ENCODE data around the gene KRTAP1-5. TPM values are rescaled to one million over a fixed set of nuclear protein-coding genes. Genes with fewer than 3 reads are reported as not detected.
"Not testable (repeated sequence)": the region's sequence is repeated elsewhere in the genome, so short reads cannot be mapped to it uniquely, and the experiment has no call there.

KRTAP1-5 gene
- total RNA-seq, 2 donors from 2014 or later, result not detected

- intact Hi-C loops (cut with DNase I), result no loop called here
- Histone ChIP-seq H3K27ac (no peak overlapping the region), H3K4me3 (no peak overlapping the region), H3K4me1 (no peaks in the 10 kb centered on the region), H3K9ac (ENCODE audit: low read depth in 2 of 2, low read length in 2 of 2) (no peak overlapping the region), H3K27me3 (no peaks in the 10 kb centered on the region), H3K9me3 (no peaks in the 10 kb centered on the region), H3K36me3 (no peaks in the 10 kb centered on the region)
- TF ChIP-seq CTCF (IDR thresholded peaks at IDR 0.05), result no peak
- no peak for DNase-seq
These were observed 25.6 kb upstream of the KRTAP1-5 start for GRCh38 chr17:41052566-41052965.

- intact Hi-C loops (cut with DNase I), result no loop called here
These were observed 22.1 kb upstream of the KRTAP1-5 start for GRCh38 chr17:41049110-41049509.

GRCh38 chr17:41048441-41048840 lies 21.4 kb upstream of the KRTAP1-5 start:
- intact Hi-C loops (cut with DNase I), result no loop called here
- no peak for TF ChIP-seq CTCF (IDR thresholded peaks at IDR 0.05)
- DNase-seq, result no peak
- H3K9ac ChIP-seq (ENCODE audit: low read depth in 2 of 2, low read length in 2 of 2), result no peak overlapping the region
- no peaks in the 10 kb centered on the region for H3K4me1 ChIP-seq
- no peak overlapping the region for H3K27ac ChIP-seq
- H3K4me3 ChIP-seq, result no peak overlapping the region
- no peaks in the 10 kb centered on the region for H3K9me3 ChIP-seq
- no peaks in the 10 kb centered on the region for H3K36me3 ChIP-seq
- no peaks in the 10 kb centered on the region for H3K27me3 ChIP-seq

More at GRCh38 chr17:41049110-41049509, 22.1 kb upstream of the KRTAP1-5 start:
- H3K4me3 ChIP-seq, result no peak overlapping the region
- no peak overlapping the region for H3K9ac ChIP-seq (ENCODE audit: low read depth in 2 of 2, low read length in 2 of 2)
- no peak for DNase-seq
- no peaks in the 10 kb centered on the region for H3K27me3 ChIP-seq
- H3K9me3 ChIP-seq, result no peaks in the 10 kb centered on the region
- H3K27ac ChIP-seq, result no peak overlapping the region
- no peak for TF ChIP-seq CTCF (IDR thresholded peaks at IDR 0.05)
- no peaks in the 10 kb centered on the region for H3K36me3 ChIP-seq
- H3K4me1 ChIP-seq, result no peaks in the 10 kb centered on the region

GRCh38 chr17:41046735-41047465 lies 19.9 kb upstream of the KRTAP1-5 start, which contains the start of gene KRTAP2-1:
Gene KRTAP2-1, minus strand, starts transcription at chr17:41047316. Its CDS starts 49 bp downstream, at chr17:41047267.
- intact Hi-C loops (cut with DNase I); H3K9me3 ChIP-seq; H3K4me3 ChIP-seq; DNase-seq; H3K27me3 ChIP-seq; H3K4me1 ChIP-seq; H3K27ac ChIP-seq; H3K36me3 ChIP-seq; H3K9ac ChIP-seq (ENCODE audit: low read depth in 2 of 2, low read length in 2 of 2): not testable (repeated sequence)

- H3K4me1 ChIP-seq, result no peaks in the 10 kb centered on the region
- no peak for DNase-seq
- no peak overlapping the region for H3K4me3 ChIP-seq
- intact Hi-C loops (cut with DNase I), result no loop called here
- H3K27ac ChIP-seq, result no peak overlapping the region
- no peaks in the 10 kb centered on the region for H3K36me3 ChIP-seq
- no peak overlapping the region for H3K9ac ChIP-seq (ENCODE audit: low read depth in 2 of 2, low read length in 2 of 2)
- H3K9me3 ChIP-seq, result no peaks in the 10 kb centered on the region
- no peak for TF ChIP-seq CTCF (IDR thresholded peaks at IDR 0.05)
- no peaks in the 10 kb centered on the region for H3K27me3 ChIP-seq
These were observed 15.9 kb upstream of the KRTAP1-5 start for GRCh38 chr17:41042953-41043352.

GRCh38 chr17:41040783-41041571 lies 14.0 kb upstream of the KRTAP1-5 start, which contains the start of gene KRTAP1-1:
Gene KRTAP1-1, minus strand, starts transcription at chr17:41041450. Its CDS starts 53 bp downstream, at chr17:41041397.
- H3K4me1 ChIP-seq; H3K27ac ChIP-seq; H3K36me3 ChIP-seq; DNase-seq; H3K9ac ChIP-seq (ENCODE audit: low read depth in 2 of 2, low read length in 2 of 2); intact Hi-C loops (cut with DNase I); H3K27me3 ChIP-seq; H3K4me3 ChIP-seq; H3K9me3 ChIP-seq: not testable (repeated sequence)

All from colonic mucosa (tissue), 4 donors.